Endothelial cell of umbilical vein (primary cell): ENCODE results near the gene MAGI1. TPM values are rescaled to one million over a fixed set of nuclear protein-coding genes. Genes with fewer than 3 reads are reported as not detected.

Experiments
- BruUV-seq: library from RNA; stranded (reverse); fragments of 400-500 nt; replicated peaks from 2 replicates; lab custom pipeline; 2021; lab: Mats Ljungman, UMichigan
- CTCF ChIA-PET: fragments of 300-600, 350-600 bp; sonication (Branson Sonifier 250); formaldehyde crosslinking; loops from one replicate; lab custom pipeline; 2021; ENCODE audit warnings: antibody characterized with exemption, inconsistent platforms; lab: Charles Lee
- POLR2A ChIA-PET: fragments of 300-600, 350-600 bp; sonication (Branson Sonifier 250); formaldehyde crosslinking; loops from one replicate; lab custom pipeline; 2021; ENCODE audit warnings: antibody characterized with exemption, inconsistent platforms; lab: Charles Lee
- DNase-seq: peaks from one replicate; pipeline ENCODE4 v3.0.0-alpha.2; 2011; ENCODE audit warnings: low read depth, low spot score
- FAIRE-seq: peaks from 2 replicates; lab custom pipeline; 2011; peaks lifted over from hg19 to GRCh38; lab: Jason Lieb, UNC
- H2AFZ ChIP-seq: 2 replicates; pipeline ENCODE4 v1.6.0; 2012; ENCODE audit warnings: low read depth, low read length, control low read depth, inconsistent platforms
- H3K27ac ChIP-seq: 2 replicates; pipeline ENCODE4 v1.5.1; 2011; ENCODE audit warnings: low read depth, mild to moderate bottlenecking, control low read depth, low read length, moderate library complexity; ENCODE audit not compliant: insufficient read depth
- H3K27me3 ChIP-seq, 2 experiments: 2 replicates each; pipeline versions ENCODE4 v1.6.0 to v1.6.1; 2011; ENCODE audit warnings: low read length in 2 of 2, mixed read lengths in 1 of 2; ENCODE audit not compliant: control insufficient read depth in 2 of 2, insufficient read depth in 2 of 2
- H3K36me3 ChIP-seq, 2 experiments: 2 replicates in 1 of 2; 3 replicates in 1 of 2; pipeline ENCODE4 v1.5.1; 2011; ENCODE audit warnings: low read length in 2 of 2, mild to moderate bottlenecking in 1 of 2, moderate library complexity in 1 of 2; ENCODE audit not compliant: control insufficient read depth in 2 of 2, insufficient read depth in 2 of 2; ENCODE audit errors: extremely low read depth in 1 of 2
- H3K4me1 ChIP-seq: 3 replicates; pipeline ENCODE4 v1.5.1; 2011; ENCODE audit warnings: mild to moderate bottlenecking, low read length; ENCODE audit not compliant: control insufficient read depth, insufficient read depth; ENCODE audit errors: extremely low read depth
- H3K4me2 ChIP-seq: 2 replicates; pipeline ENCODE4 v1.6.1; 2011; ENCODE audit warnings: low read length, control low read depth, mixed read lengths; ENCODE audit not compliant: insufficient read depth
- H3K4me3 ChIP-seq, 3 experiments: fragments of 200-600 bp in 1 of 3; sonication (generic), shearing (Covaris generic) in 1 of 3; replicated peaks in 1 of 3; 2 replicates each; pipeline ENCODE4 v1.5.1; 2011 to 2016; ENCODE audit warnings: control low read depth in 3 of 3, low read length in 3 of 3, mild to moderate bottlenecking in 2 of 3, inconsistent platforms in 1 of 3, low read depth in 1 of 3, moderate library complexity in 1 of 3; ENCODE audit not compliant: insufficient read depth in 1 of 3
- H3K79me2 ChIP-seq: 2 replicates; pipeline ENCODE4 v1.6.0; 2012; ENCODE audit warnings: low read length, inconsistent platforms; ENCODE audit not compliant: control insufficient read depth, insufficient read depth
- H3K9ac ChIP-seq: replicated peaks from 2 replicates; pipeline ENCODE3; 2011; ENCODE audit warnings: low read length, control low read depth; ENCODE audit not compliant: insufficient read depth; ENCODE audit errors: extremely low read depth
- H3K9me1 ChIP-seq: replicated peaks from 3 replicates; pipeline ENCODE4 v1.6.0; 2011; ENCODE audit warnings: mild to moderate bottlenecking, low read length; ENCODE audit not compliant: control insufficient read depth, insufficient read depth; ENCODE audit errors: extremely low read depth
- H3K9me3 ChIP-seq: replicated peaks from 2 replicates; pipeline ENCODE4 v1.5.1; 2012; ENCODE audit warnings: low read length, inconsistent platforms; ENCODE audit not compliant: control insufficient read depth, insufficient read depth
- H4K20me1 ChIP-seq: replicated peaks from 2 replicates; pipeline ENCODE3; 2011; ENCODE audit warnings: mild to moderate bottlenecking, low read length; ENCODE audit not compliant: control insufficient read depth, insufficient read depth; ENCODE audit errors: extremely low read depth
- EZH2 ChIP-seq: IDR thresholded peaks from 2 replicates; pipeline ENCODE4 v1.6.1; 2012; ENCODE audit warnings: borderline replicate concordance, low read depth, mild to moderate bottlenecking, moderate library complexity, low read length, inconsistent platforms; ENCODE audit not compliant: severe bottlenecking
- FOS ChIP-seq: IDR thresholded peaks from 2 replicates; pipeline ENCODE4 v1.6.1; 2011; ENCODE audit warnings: mild to moderate bottlenecking, low read length, moderate library complexity, borderline replicate concordance; ENCODE audit not compliant: insufficient read depth
- GATA2 ChIP-seq: IDR thresholded peaks from 2 replicates; pipeline ENCODE4 v1.7.0; 2011; ENCODE audit warnings: low read depth, mild to moderate bottlenecking, moderate library complexity, mixed read lengths, low read length; ENCODE audit not compliant: insufficient read length, insufficient read depth
- JUN ChIP-seq: IDR thresholded peaks from 2 replicates; pipeline ENCODE4 v1.6.1; 2011; ENCODE audit warnings: borderline replicate concordance, low read depth; ENCODE audit not compliant: insufficient read length, insufficient read depth
- MYC ChIP-seq: IDR thresholded peaks from one replicate; pipeline ENCODE4 v1.6.1; 2011; ENCODE audit warnings: mild to moderate bottlenecking, low read depth, low read length
- POLR2A ChIP-seq: IDR thresholded peaks from 2 replicates; pipeline ENCODE4 v1.6.1; 2012; ENCODE audit warnings: low read depth, mild to moderate bottlenecking, control low read depth, low read length
- POLR2AphosphoS5 ChIP-seq: IDR thresholded peaks from 2 replicates; pipeline ENCODE4 v1.6.1; 2012; ENCODE audit warnings: low read depth, mild to moderate bottlenecking, control low read depth, low read length, moderate library complexity; ENCODE audit not compliant: insufficient read depth
- dilution Hi-C: fragments of 300-500 bp; cut with MboI; formaldehyde crosslinking; loops from one replicate; pipeline ENCODE4 v1.15.0; 2019; ENCODE audit warnings: low sequenced_read_pairs; ENCODE audit not compliant: extremely low pct_ligation_motif_present
- intact Hi-C: fragments of 100-400 bp; cut with micrococcal nuclease; formaldehyde crosslinking; loops from one replicate; pipeline ENCODE4 v1.10.0; 2022
- polyA plus RNA-seq, 4 experiments: library from polyadenylated mRNA; depleted of rRNA in 3 of 4; stranded (reverse) in 3 of 4; unstranded in 1 of 4; fragments of >200 nt; gene quantifications; 2 replicates each; pipeline versions ENCODE4 v1.2.1 to v1.2.3, GENCODE V29; 2011 to 2012; ENCODE audit warnings: missing spikeins in 1 of 4
- total RNA-seq: library from RNA; stranded (reverse); gene quantifications from 2 replicates; pipeline ENCODE4 v1.2.3, GENCODE V29; 2021
- TF ChIP-seq, protein P1 (sequence below): IDR thresholded peaks from 2 replicates; pipeline ENCODE4 v1.6.1; 2011; ENCODE audit not compliant: insufficient read depth, insufficient read length
- TF ChIP-seq, protein P2 (sequence below), 2 donors: IDR thresholded peaks; 1 replicate in 1 of 2; 2 replicates in 1 of 2; pipeline ENCODE4 v1.5.1; 2011; ENCODE audit warnings: low read length in 2 of 2, mild to moderate bottlenecking in 2 of 2, moderate library complexity in 2 of 2, control low read depth in 1 of 2, inconsistent platforms in 1 of 2, low read depth in 1 of 2; ENCODE audit not compliant: insufficient read depth in 1 of 2; ENCODE audit errors: extremely low read depth in 1 of 2

Gene MAGI1
- total and polyA plus RNA-seq, 2 donors (not counting 3 experiments of a cell fraction or from before 2014, with no cell fraction given) = 10.1 to 47.9 TPM

DNA sequence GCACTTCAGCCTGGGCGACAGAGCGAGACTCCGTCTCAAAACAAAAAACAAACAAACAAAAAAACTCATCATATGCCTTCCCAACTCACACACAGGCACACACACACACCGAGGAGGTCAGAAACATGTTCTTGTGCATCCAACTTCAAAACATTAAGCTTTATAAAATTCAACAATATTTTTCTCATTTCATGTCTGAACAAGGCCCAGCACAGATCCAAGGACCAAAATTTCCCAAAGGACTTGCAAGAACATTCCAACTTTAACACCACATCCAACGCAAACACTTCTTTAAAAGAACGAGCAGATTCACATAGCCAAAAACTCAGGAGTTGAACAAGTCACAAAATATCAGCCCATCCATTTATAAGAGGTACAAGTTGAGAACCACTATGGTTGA lies 148.4 kb downstream of the MAGI1 start:
- CTCF ChIA-PET = interaction anchor here (0.8 to 1.4 kb wide), 3 partner anchors 9 to 147 kb away, joined by 3 to 4 read pairs (median 3); no protein-coding TSS in a partner anchor
- dilution Hi-C loops = no loop called here
- H3K27ac ChIP-seq = no peak overlapping the region

More for the DNA sequence above, 148.4 kb downstream of the MAGI1 start:
- no peak overlapping the region for H2AFZ ChIP-seq
- H3K4me2 ChIP-seq = no peak overlapping the region
- BruUV-seq = no TSS peak
- no peak overlapping the region for H3K4me3 ChIP-seq
- DNase-seq (no peak), FAIRE-seq (no peak)
- no peaks in the 10 kb centered on the region for H3K36me3 ChIP-seq
- no peaks in the 10 kb centered on the region for H3K9me1 ChIP-seq
- H3K9ac ChIP-seq = no peak overlapping the region
- no peaks in the 10 kb centered on the region for H3K27me3 ChIP-seq
- intact Hi-C loops = no loop called here
- no peak for TF ChIP-seq EZH2
- TF ChIP-seq GATA2 = no peak
- TF ChIP-seq FOS = no peak
- TF ChIP-seq, protein P1, sequence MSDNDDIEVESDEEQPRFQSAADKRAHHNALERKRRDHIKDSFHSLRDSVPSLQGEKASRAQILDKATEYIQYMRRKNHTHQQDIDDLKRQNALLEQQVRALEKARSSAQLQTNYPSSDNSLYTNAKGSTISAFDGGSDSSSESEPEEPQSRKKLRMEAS = no peak
- TF ChIP-seq POLR2A = no peak
- TF ChIP-seq, protein P2, sequence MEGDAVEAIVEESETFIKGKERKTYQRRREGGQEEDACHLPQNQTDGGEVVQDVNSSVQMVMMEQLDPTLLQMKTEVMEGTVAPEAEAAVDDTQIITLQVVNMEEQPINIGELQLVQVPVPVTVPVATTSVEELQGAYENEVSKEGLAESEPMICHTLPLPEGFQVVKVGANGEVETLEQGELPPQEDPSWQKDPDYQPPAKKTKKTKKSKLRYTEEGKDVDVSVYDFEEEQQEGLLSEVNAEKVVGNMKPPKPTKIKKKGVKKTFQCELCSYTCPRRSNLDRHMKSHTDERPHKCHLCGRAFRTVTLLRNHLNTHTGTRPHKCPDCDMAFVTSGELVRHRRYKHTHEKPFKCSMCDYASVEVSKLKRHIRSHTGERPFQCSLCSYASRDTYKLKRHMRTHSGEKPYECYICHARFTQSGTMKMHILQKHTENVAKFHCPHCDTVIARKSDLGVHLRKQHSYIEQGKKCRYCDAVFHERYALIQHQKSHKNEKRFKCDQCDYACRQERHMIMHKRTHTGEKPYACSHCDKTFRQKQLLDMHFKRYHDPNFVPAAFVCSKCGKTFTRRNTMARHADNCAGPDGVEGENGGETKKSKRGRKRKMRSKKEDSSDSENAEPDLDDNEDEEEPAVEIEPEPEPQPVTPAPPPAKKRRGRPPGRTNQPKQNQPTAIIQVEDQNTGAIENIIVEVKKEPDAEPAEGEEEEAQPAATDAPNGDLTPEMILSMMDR (IDR thresholded peaks at IDR 0.05; ENCODE audit: extremely low read depth in 1 of 2, insufficient read depth in 1 of 2, low read depth in 1 of 2, low read length in 2 of 2) = no peak
- TF ChIP-seq JUN = no peak
- TF ChIP-seq POLR2AphosphoS5 = no peak
- no peak for TF ChIP-seq MYC
- H4K20me1 ChIP-seq = peaks cover 6% of the 10 kb centered on the region
- H3K79me2 ChIP-seq = peaks cover 3% of the 10 kb centered on the region
- peaks cover 9% of the 10 kb centered on the region for H3K4me1 ChIP-seq
- no peaks in the 10 kb centered on the region for H3K9me3 ChIP-seq
- POLR2A ChIA-PET = no interaction called here
